Psoas muscle (tissue), 8 donors: ENCODE results near the gene INPPL1. TPM values are rescaled to one million over a fixed set of nuclear protein-coding genes. Genes with fewer than 3 reads are reported as not detected.

ENCODE experiments used
- ATAC-seq, 4 donors: fragments of 200-7000 bp; cut with Tn5 transposase; one replicate each; pipeline ENCODE4 v1.9.1; 2020; ENCODE audit warnings: moderate library complexity in 3 of 4, mild to moderate bottlenecking in 2 of 4
- DNase-seq, 2 donors: peaks; one replicate each; pipeline ENCODE4 v3.0.0-alpha.2; 2020
- H3K27ac ChIP-seq: fragments of 200-600 bp; one replicate; pipeline ENCODE4 v1.8.0; 2022
- H3K27me3 ChIP-seq, 3 donors: fragments of 200-600 bp in 1 of 3; one replicate each; pipeline versions ENCODE4 v1.6.1 to v1.8.0; 2013 to 2022; ENCODE audit warnings: low read length in 2 of 3, mild to moderate bottlenecking in 2 of 3, moderate library complexity in 1 of 3; ENCODE audit not compliant: insufficient read depth in 3 of 3
- H3K36me3 ChIP-seq, 2 donors: fragments of 200-600 bp in 1 of 2; one replicate each; pipeline versions ENCODE4 v1.6.1 to v1.8.0; 2013 to 2022; ENCODE audit warnings: low read depth in 1 of 2, mild to moderate bottlenecking in 1 of 2, moderate library complexity in 1 of 2; ENCODE audit not compliant: insufficient read depth in 1 of 2
- H3K4me1 ChIP-seq: fragments of 200-600 bp; one replicate; pipeline ENCODE4 v1.8.0; 2022
- H3K4me3 ChIP-seq: fragments of 200-600 bp; one replicate; pipeline ENCODE4 v1.8.0; 2022; ENCODE audit warnings: mild to moderate bottlenecking
- H3K9me3 ChIP-seq: fragments of 200-600 bp; one replicate; pipeline ENCODE4 v1.8.0; 2022
- CTCF ChIP-seq: fragments of 200-600 bp; IDR thresholded peaks from one replicate; pipeline ENCODE4 v1.8.0; 2022; ENCODE audit warnings: antibody characterized with exemption
- WGBS, 3 donors: extraction: QIAGEN DNeasy Blood & Tissue Kit; methylation state at CpG; one replicate each; pipeline versions ENCODE4 v1.1.6 to v1.1.7; 2013; 5-methylcytosine and 5-hydroxymethylcytosine counted together
- intact Hi-C, 2 donors: fragments of 100-400 bp; cut with DNase I; formaldehyde crosslinking; loops; one replicate each; pipeline versions ENCODE4 v1.11.0 to v1.14.2; 2022
- polyA plus RNA-seq, 3 donors: library from polyadenylated mRNA; stranded (reverse); fragments of 200-250 nt; gene quantifications; one replicate each; pipeline ENCODE4 v1.2.3, GENCODE V29; 2013
- total RNA-seq, 4 donors: library from RNA; stranded (reverse); fragmentation: NEBNext Ultra II Directional in 2 of 4; extraction: Animal tissue kit (Norgen Biotek cat#: 25700) in 2 of 4; gene quantifications; one replicate each; pipeline versions ENCODE4 v1.2.1 to v1.2.4, GENCODE V29; 2021 to 2023
- donor health status: healthy with polysubstance abuse.
- donor health status: DM: no; HTN: no; CAD: no; lungs with moderate emphysema.
- donor health status: Bipolar disorder and iron deficiency.
- donor health status: healthy.
- donor health status: DM: yes; HTN: yes; CAD: no.
- donor health status: DM: no; HTN: no; CAD: no.
- donor health status: DM: no; HTN: no; CAD: no.
- donor health status: DM: yes; HTN: yes; CAD: no.

The INPPL1 gene
- total and polyA plus RNA-seq, 7 donors: 35.2 to 125 (median 90.7) TPM

- Histone ChIP-seq H3K4me3 (no peak overlapping the region), H3K27ac (peak overlapping the region; percentile 36), H3K9me3 (no peaks in the 10 kb centered on the region), H3K4me1 (peaks cover 10% of the 10 kb centered on the region), H3K27me3 (peaks cover 0 to 4% (median 0%) of the 10 kb centered on the region in 3 donors), H3K36me3 (peaks cover 0 to 73% of the 10 kb centered on the region in 2 donors)
- WGBS, 3 donors: 38 to 56% (median 46%) methylated on average over 4 of the region's 4 CpGs
- ATAC-seq (no peak), DNase-seq (no peak)
- TF ChIP-seq CTCF: no peak
- intact Hi-C loops: loop anchor here (5.0 to 10.0 kb wide), 4 partner anchors 121 to 221 kb away; partner anchors contain the start of genes ANAPC15 (in 1 of the 2) and CLPB (in 1 of the 2)
Measured at GRCh38 chr11:72236083-72236697, 11.6 kb downstream of the INPPL1 start.

GRCh38 chr11:72236774-72237111 is 12.2 kb downstream of the INPPL1 start:
- intact Hi-C loops: loop anchor here (5.0 to 10.0 kb wide), 4 partner anchors 122 to 222 kb away; partner anchors contain the start of genes ANAPC15 (in 1 of the 2) and CLPB (in 1 of the 2)
- 54 to 75% (median 66%) methylated on average over 2 of the region's 2 CpGs for WGBS, 3 donors
- H3K4me1 ChIP-seq: peaks cover 10% of the 10 kb centered on the region

GRCh38 chr11:72237112-72237931 is 12.8 kb downstream of the INPPL1 start:
- H3K9me3 ChIP-seq: no peaks in the 10 kb centered on the region
- H3K4me3 ChIP-seq: no peak overlapping the region
- peaks cover 0 to 10% (median 1%) of the 10 kb centered on the region in 3 donors for H3K27me3 ChIP-seq
- intact Hi-C loops: loop anchor here (5.0 to 10.0 kb wide), 4 partner anchors 123 to 223 kb away; partner anchors contain the start of genes ANAPC15 (in 1 of the 2) and CLPB (in 1 of the 2)
- H3K4me1 ChIP-seq: peaks cover 10% of the 10 kb centered on the region
- DNase-seq (no peak), ATAC-seq (no peak)
- H3K36me3 ChIP-seq: peaks cover 0 to 62% of the 10 kb centered on the region in 2 donors
- no peak overlapping the region for H3K27ac ChIP-seq
- no peak for TF ChIP-seq CTCF
- 77 to 79% (median 77%) methylated on average over 17 to 22 of the region's 22 CpGs for WGBS, 3 donors

More at GRCh38 chr11:72236774-72237111, 12.2 kb downstream of the INPPL1 start:
- no peak overlapping the region for H3K27ac ChIP-seq
- no peak for DNase-seq
- H3K36me3 ChIP-seq: peaks cover 0 to 68% of the 10 kb centered on the region in 2 donors
- peaks cover 0 to 4% (median 0%) of the 10 kb centered on the region in 3 donors for H3K27me3 ChIP-seq
- TF ChIP-seq CTCF: no peak
- H3K4me3 ChIP-seq: no peak overlapping the region
- H3K9me3 ChIP-seq: no peaks in the 10 kb centered on the region
- ATAC-seq: no peak

GRCh38 chr11:72238040-72238450 is 13.5 kb downstream of the INPPL1 start:
- Histone ChIP-seq H3K36me3 (peaks cover 0 to 55% of the 10 kb centered on the region in 2 donors), H3K27ac (no peak overlapping the region), H3K4me1 (peaks cover 10% of the 10 kb centered on the region), H3K9me3 (no peaks in the 10 kb centered on the region), H3K4me3 (no peak overlapping the region), H3K27me3 (peaks cover 0 to 16% (median 6%) of the 10 kb centered on the region in 3 donors)
- ATAC-seq: peak; percentile 21 to 67 (median 43)
- intact Hi-C loops: loop anchor here (5.0 to 10.0 kb wide), 4 partner anchors 123 to 223 kb away; partner anchors contain the start of genes ANAPC15 (in 1 of the 2) and CLPB (in 1 of the 2)
- DNase-seq: peak in 1 of 2 donors; percentile 78
- TF ChIP-seq CTCF: peak; percentile 53
- 50 to 58% (median 54%) methylated on average over 15 to 16 of the region's 16 CpGs for WGBS, 3 donors
